NCI-H2196 (cell line): ENCODE data around the gene KCNG2.

Experiments
- DNase-seq: peaks from one replicate; lab custom pipeline; 2025; ENCODE audit not compliant: unreplicated experiment; lab: John Stamatoyannopoulos, UW

KCNG2 gene

DNA sequence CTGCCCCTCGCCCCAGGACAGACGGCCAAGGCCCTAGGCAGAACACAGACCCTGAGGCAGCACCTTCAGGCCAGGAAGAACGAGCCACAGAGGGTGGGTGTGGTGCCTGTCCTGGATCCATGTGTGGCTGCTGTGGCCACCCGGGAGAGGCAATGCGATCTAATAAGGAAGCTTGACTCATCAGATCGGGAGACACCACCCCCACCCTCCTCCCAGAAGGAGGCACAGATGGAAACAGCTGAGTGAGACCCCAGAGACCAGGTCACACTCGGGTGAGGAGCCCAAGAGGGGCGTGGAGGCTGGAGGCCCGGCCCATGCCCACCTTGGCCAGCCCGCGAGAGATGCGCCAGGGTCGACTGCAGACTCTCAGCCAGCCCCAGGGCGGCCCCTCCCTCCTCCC lies 20.3 kb downstream of the KCNG2 start:
- no peak for DNase-seq

DNA sequence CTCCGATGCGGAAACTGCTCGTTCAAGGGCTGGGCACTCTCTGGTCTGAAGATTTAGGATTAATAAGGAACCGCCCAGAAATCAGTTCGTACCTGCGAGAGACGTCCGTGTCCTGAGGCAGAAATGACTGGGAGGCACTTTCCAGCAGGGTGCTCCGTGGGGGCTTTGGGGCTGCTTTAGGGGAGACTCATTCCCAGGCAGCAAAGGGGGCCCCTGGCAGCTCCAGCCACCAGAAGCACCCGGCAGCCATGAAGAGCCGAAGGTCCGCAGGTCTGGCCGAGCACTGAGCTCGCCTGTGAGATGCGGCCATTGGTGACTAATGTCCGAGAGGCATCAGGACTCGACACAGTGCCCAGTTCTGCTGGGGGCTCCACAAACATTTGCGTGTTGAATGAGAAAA lies 20.9 kb downstream of the KCNG2 start:
- DNase-seq, result no peak

DNA sequence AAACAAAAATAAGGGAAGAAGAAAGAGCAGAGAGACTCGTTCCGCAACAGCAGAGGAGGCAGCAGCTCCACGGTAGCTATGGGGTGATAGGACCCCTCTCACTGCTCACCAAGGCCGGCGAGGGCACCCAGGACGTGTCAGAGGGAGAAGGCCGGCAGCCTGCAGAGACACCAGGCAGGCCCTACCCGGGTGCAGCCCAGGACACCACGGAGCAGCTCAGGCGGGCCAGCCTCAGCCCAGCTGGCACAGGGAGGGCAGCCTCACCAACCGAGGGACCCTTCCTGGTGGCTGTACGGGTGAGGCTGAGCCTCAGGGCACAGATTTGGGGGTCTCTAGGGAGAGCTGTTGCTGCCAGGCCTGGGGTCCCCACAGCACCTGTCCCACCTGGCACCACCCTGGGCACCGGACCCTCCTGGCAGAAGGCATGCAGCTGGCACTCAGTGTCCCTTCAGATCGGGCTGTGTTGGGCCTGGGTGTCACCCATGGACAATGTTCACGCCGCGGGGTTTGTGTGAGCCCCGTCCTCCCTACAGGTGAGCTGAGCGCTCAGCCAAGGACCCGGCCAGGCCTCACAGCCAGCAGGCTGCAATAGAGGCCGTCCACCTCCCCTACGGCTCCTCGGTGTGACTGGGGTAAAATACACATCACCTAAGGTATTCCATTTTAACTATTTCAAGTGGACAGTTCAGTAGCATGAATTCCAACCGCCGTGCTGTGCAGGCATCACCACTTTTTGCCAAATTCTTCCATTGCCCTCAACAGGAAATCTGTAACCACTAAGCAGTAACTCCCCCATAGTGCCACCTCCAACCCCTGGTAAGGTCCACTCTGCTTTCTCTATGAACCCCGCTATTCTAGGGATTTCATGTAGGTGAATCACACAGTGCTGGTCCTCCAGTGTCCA lies 21.6 kb downstream of the KCNG2 start:
- no peak for DNase-seq

DNA sequence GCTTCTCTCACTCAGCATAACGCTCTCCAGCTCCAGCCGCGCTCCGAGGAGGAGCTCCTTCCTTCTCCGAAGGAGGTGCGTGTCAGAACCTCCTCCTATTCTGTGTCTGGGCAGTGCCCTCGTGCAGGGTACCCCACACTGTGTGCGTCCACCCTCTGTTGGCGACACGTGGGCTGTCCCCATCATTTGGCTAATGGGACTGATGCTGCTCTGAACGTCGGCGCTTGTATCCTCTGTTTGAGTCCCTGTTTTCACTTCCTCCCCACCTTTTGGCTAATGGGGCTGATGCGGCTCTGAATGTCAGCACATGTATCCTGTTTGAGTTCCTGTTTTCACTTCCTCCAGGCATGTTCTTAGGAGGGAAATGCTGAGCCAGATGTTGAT lies 22.2 kb downstream of the KCNG2 start:
- DNase-seq, result no peak

DNA sequence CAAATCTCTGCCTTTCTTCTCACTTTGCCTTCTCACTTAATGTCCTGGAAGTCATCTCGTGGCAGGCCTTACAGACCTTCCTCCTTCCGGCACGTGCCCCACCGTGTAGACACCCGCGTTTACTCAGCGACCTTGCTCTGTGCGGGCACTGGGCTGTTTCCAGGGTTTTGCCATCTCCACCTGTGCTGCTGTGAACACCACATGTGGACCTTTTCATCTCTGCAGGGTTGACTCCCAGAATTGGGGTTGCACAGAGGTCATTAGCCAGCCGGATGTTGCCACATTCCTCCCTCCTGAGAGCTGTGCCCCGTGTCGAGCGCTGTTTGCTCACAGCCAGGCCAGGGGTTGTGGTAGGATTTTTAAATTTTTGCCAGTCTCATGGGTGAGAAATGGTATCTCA lies 25.4 kb downstream of the KCNG2 start:
- no peak for DNase-seq

DNA sequence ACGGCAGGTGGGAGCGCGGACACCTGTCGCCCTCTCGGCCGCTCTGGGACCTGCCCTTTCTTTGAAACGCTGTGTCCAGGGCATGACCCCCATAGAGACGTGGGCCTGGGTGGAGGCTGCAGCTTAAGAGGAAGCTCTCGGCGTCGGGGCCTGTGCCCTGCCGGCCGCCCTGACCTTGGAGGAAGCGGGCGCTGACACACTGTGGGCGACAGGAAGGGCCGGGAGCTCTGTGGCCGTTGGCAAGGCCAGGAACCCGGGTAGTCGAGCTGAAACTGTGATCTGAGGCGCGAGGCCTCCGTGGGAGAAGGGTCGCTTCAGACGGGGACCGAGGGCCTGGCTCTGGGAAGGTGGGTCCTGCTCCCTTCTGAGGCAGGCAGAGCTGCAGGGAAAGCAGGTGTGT lies 28.2 kb downstream of the KCNG2 start:
- DNase-seq, result no peak

DNA sequence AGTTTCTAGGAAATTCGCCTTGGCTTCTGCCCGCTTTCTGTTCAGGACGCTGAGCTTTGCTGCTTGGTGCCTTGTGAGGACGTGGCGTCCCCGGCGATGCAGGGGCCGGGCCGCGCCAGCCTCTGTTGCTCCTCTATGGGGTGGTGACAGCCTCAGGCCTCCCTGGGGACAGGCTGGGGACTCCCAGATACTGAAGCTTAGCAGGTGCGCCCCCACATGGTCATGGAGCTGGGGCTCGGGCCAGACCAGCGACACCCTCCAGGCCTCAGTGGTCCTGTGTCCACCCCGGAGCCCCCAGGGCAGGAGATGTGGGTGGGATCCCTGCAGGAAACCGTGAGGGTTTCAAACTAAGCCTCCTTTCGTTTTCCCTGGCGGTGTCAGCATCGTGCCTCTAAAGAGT lies 29.2 kb downstream of the KCNG2 start:
- no peak for DNase-seq

DNA sequence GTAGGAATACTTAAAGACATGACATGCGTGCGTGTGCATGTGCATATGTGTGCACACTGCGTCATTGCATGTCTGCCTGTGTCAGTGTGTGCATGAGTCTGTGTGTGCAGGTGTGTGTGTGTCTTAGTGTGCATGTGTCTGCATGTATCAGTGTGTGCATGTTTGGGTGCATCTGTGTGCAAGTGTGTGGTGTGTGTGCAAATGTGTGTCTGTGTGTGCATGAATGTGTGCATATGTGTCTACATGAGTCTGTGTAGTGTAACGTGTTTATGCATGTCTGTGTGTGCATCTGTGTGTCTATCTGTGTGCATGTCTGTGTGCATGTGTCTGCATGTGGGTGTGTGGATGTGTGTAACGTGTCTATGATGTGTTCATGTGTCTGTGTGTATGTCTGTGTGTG lies 30.5 kb downstream of the KCNG2 start:
- no peak for DNase-seq

DNA sequence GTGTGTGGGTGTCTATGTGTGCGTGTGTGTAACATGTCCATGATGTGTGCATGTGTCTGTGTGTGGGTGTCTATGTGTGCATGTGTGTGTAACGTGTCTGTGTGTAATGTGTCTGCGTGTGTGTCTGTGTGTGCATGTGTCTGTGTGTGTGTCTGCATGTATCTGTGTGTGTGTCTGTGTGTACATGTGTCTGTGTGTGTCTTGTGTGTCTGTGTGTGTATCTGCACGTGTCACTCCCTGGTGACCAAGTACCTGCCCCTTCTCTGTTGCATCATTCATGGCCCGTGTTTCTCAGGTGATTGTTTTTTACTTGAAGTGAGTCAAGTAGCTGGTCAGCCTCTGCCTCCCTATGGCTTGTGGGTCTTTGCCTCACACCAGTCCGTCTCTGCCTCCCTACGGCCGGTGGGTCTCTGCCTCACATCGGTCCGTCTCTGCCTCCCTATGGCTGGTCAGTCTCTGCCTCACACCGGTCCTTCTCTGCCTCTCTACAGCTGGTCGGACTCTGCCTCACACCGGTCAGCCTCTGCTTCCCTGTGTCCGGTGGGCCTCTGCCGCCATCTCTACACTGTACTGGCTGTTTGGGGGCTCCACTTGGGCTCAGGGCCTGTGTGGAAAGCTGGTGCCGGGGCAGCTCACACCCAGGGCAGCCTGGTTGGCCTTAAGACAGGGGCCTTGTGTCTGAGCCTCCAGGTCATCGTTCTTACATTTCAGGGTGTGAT lies 31.6 kb downstream of the KCNG2 start:
- no peak for DNase-seq

DNA sequence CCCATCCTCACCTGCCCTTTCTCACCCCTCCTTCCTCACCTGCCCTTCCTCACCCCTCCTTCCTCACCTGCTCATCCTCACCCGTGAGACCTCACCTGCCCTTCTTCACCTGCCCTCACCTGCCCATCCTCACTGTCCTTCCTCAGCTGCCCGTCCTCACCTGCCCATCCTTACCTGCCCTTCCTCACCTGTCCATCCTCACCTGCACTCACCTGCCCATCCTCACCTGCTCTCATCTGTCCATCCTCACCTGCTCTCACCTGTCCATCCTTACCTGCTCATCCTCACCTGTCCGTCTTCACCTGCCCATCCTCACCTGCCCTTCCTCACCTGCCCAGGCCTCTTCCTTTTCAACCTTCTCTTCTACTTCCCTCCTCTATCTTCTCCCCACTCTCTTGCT lies 34.4 kb downstream of the KCNG2 start:
- DNase-seq, result no peak

DNA sequence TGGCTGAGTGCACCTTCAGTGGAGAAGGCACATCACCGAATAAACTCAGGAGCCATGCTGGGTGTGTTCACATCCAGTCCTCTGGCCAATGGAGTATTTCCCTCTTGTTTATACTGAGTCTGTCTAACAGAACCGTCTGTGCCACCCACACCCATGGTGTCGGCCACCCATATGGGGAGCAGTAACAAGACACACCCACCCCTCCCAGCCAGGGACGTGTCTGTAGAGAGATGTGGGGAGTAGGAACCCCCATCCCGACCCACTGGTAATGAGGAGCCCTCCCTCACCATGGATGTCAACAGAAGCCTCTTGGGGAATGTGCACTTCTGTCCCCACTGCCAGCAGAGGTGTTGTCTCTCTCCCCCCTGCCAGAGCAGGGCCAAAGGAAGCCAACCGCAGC lies 37.1 kb downstream of the KCNG2 start:
- DNase-seq, result no peak

DNA sequence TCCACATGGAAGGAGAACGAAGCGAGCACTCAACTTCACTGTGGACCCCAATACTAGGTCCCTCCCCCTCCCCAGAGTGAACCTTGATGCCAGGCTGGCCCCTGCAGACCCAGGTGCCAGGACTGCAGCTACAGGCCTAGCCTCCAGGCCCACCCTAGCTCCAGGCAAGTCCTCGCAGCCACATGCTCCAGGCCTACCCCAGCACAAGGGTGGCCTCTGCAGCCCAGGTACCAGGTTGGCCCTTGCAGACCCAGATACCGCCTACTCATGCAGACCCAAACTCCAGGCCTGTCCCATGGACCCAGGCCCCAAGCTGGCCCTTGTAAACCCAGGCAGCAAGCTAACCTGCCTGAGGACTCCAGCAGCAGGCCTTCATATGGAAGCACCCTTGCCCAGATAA lies 44.2 kb downstream of the KCNG2 start:
- no peak for DNase-seq

DNA sequence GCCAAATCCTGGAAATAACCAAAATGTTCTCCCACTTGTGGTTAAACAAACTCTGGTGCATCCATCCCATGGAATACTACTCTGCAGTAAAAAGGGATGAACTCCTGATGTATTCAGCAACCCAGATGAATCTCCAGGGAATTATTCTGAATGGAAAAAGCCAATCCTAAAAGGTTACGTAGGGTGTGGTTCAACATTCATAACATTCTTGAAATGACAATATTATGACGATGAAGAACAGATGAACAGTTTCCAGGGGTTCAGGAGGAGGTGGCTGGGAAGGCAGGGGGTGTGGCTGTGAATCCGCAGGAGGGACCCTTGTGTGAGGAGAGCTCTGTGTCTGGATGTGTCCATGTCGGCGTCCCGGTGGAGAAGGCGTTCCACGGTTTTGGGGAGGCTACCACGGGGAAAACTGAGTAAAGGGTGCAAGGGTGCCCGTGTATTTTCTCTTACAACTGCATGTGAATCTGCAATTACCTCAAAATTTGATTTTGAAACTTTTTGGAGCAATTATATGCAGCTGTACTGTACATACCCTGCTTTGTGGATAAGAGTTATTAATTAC lies 47.3 kb downstream of the KCNG2 start:
- no peak for DNase-seq

DNA sequence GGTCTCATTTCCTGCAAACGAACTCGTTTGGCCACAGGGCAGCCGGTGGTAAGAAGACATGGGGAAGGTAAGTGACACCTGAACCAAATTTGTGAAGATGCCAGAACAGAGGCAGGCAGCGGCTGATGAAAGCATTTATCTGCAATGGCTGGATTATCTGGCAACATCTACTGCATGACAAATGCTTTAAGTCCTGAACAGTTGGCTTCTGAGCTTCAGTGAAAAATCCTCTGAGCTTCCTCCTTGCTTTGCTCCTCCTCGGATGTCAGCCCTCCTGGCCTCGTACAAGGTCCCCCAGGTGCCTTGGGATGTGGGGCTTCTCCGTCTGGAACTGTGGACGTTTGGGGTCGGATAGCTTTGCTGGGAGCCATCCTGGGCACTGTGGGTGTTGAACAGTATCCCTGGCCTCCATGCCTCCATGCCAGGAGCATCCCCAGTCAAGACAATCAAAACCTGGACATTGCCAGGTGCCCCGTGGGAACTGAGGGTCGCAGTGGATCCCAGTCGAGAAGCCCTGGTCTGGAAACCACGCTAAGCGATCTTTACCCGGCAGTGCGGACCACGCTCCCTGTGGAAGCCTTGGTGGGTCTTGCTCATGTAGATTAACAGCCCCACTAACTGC lies 49.3 kb downstream of the KCNG2 start:
- DNase-seq, result no peak

DNA sequence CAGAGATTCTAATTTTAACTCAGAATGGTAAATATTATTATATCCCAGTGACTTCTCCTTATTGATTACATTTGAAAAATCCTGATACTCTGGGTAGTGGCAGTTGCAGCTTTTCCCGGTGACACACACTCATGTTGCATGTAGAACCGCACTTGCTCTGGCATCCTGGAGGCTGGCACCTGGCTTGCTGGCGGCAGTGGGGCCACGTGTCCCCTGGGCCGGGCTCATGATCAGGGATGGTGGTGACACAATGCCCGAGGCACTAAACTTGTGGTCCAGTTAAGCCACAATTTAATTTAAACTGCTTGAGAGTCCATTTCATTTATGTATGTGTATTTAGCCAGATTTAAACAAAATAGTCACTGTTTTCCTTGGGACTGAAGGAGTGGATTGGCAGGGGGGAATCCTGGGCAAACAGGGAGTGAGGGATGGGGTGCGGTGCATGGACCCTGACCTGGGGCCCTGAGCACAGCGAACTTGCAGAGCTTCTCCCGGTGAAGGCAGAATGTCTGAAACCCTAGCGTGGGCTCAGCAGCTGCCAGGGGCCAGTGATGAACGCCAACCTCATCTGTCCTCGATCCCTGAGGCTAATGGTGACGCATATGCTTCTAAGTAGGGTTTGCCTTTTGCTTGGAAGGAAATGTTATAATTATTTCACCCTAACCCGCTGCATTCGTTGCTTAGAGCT lies 50.0 kb downstream of the KCNG2 start:
- DNase-seq, result no peak

DNA sequence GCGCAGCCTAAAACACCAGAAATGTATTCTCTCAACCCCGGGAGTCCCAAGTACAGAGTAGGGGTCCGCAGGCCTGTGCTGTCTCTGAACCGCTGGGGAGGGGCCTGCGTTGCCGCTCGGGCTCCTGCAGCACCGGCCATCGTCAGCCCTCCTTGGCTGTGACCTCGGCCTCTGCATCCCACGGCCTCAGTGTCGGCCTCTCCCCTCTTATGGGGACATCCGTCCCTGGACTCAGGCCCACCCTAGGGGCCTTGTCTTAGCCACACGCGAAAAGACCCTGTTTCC lies 50.5 kb downstream of the KCNG2 start:
- DNase-seq, result no peak

DNA sequence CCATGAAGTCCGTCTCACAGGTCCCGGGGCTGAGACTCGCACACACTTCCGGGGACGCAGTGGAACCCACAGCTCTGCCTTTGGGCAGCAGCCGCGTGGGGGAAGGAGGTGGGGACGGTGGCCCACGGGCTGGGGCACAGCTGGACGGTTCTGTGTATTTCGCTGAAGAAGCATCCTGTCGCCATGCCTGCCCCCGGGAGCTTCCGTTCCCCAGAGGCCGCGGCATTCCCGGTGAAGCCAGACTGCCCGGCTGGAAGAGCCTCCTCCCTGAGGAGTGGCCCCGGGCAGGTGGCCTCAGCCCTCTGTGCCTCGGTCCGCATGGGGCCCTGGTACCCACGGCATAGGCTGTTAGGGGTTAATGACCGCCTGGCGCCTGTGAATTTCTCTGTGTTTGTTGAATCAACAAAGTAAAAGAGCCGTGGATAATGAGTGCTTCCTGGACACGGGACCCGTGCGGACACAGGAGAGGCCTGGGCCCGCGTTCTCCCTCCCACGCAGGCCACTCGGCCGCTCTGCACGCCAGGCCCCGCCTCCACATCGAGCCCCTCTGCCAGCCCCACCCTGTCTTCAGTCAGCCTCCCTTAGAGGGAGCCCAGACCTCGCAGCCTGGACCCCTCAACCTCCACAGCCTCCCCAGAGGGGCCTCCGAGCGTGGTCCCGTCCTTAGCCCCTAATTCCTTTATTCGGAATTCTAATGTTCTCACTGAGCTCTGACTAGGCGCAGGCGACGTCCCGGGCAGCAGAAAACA lies 51.0 kb downstream of the KCNG2 start:
- no peak for DNase-seq

DNA sequence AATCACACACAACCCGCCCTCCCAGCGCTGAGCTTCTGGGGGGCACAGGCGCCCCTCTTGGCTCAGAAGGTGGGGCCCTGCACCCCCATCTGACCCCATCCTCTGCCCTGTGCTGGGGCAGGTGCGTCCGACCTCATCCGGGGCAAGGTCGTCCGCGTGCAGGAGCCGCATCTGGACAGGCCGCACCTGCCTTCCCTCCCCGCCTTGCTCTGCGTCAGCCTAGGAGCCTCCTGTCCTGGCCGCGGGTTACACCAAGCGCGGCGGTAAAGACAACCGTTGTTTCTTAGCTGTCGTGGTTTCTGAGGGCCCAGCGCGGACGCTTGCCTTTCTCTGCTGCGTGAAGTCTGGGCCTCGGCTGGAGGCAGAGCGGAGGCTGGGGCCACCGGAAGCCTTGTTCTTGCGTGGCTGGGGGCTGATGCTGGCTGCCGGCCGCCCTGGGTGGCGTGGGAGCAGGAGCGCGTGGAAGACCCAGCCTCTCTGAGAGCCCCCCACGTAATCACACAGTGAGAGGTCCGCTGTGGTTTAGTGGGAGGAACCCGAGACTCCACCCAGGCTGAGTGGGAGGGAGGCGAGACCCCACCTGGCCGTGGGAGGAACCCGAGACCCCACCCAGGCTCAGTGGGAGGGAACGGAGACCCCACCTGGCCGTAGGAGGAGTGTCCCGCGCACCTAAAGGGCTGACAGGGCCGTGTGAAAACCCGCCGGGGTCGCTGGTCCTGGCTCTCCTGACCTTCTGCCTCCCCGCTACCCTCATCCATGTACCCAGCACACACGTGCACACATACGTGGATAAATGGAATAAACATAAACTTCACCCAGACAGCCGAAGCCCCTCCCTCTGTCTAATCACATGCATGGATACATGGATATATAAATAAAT lies 51.8 kb downstream of the KCNG2 start:
- DNase-seq, result no peak

DNA sequence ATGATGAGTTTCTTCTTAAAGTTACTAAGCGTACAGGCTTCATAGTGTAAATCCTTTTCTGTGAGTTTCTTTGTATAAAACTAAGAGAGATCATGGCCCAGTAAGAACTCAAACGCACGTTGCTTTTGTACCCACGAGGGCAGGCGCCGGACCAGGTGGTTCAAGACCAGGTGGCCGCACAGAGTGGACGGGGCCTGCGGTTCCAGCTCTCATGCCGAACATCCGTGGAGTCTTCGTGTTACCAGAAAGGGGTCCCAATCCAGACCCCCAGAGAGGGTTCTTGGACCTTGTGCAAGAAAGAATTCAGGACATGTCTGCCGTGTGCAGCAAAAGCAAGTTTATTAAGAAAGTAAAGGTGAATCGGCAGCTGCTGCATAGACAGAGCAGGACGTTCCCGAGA lies 53.0 kb downstream of the KCNG2 start:
- no peak for DNase-seq

DNA sequence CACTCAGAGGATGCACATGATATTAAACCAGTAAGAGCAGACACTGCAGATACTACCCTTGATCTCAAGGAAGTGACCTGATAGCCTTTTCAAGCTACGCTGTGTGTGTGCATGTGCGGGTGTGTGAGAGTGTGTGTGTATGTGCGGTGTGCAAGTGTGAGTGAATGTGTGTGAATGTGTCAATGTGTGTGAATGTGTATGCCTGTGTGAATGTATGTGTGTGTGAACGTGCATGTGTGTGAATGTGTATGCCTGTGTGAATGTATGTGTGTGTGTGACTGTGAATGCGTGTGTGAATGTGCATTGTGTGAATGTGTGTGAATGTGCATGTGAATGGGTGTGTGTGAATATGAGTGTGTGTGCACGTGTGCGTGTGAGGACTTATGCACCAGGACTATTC lies 53.8 kb downstream of the KCNG2 start:
- no peak for DNase-seq
